ENCODE measurements around the gene MICU2. TPM values are rescaled to one million over a fixed set of nuclear protein-coding genes. Genes with fewer than 3 reads are reported as not detected.

MICU2 gene
- total RNA-seq, 2 experiments from 2014 or later: 28.0 to 30.5 TPM

DNA sequence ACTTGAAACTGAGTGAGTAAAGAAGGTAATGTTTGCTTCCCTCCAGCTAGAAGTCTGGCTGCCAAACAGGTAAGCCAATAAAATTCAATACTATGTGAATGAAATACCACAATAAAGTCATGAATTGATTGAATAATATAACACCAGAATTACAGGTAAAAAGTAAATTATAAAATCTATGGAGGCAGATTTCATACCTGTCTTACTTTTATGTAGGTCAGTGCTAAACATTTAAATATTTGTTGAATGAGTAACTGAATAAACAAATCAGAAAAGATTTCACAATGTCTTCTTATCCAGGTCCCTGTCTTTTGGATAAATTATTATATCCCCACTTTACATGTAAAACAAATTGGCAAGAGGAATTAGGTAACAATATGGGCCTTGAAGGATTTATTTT is 62.7 kb downstream of the MICU2 start:
- H3K9me3 Mint-ChIP-seq: no peaks in the 10 kb centered on the region
- ChIA-PET POLR2A (no interaction called here), CTCF (interaction anchor here (1.2 kb wide), 1 partner anchor 14 kb away, joined by 3 read pairs; no protein-coding TSS in a partner anchor)
- H3K36me3 Mint-ChIP-seq (ENCODE audit: low read depth): peaks cover 19% of the 10 kb centered on the region
- ATAC-seq (no peak), DNase-seq (no peak)
- no peak for TF ChIP-seq CTCF (IDR thresholded peaks at IDR 0.05)
- H3K27me3 Mint-ChIP-seq: no peaks in the 10 kb centered on the region
- H3K4me3 Mint-ChIP-seq: no peak overlapping the region
- H3K4me1 Mint-ChIP-seq (ENCODE audit: low read depth): peaks cover 39% of the 10 kb centered on the region
- intact Hi-C loops (cut with micrococcal nuclease): no loop called here
- H3K27ac Mint-ChIP-seq: no peak overlapping the region

DNA sequence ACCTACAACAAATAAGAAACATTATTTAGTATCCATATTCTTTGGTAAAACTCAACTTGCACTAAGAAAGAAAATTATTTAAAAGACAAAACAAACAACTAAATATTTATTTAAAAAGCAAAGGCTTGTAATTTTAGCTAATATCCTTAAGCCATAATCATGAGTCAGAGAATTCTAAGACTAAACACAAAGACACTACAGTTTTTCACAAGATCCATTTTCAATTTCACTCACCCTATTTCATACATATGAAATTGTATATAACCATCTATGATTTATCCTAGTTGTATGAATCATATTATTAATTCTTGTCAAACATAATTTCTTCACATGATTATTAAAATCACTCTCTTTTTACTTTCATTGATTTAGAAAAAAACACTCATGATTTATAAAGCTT is 64.3 kb downstream of the MICU2 start:
- Mint-ChIP-seq H3K4me3 (no peak overlapping the region), H3K36me3 (ENCODE audit: low read depth) (peaks cover 13% of the 10 kb centered on the region), H3K9me3 (no peaks in the 10 kb centered on the region), H3K27ac (no peak overlapping the region), H3K4me1 (ENCODE audit: low read depth) (peaks cover 31% of the 10 kb centered on the region), H3K27me3 (no peaks in the 10 kb centered on the region)
- TF ChIP-seq CTCF (IDR thresholded peaks at IDR 0.05): no peak
- ATAC-seq: no peak
- DNase-seq: no peak
- intact Hi-C loops (cut with micrococcal nuclease): no loop called here
- POLR2A ChIA-PET: interaction anchor here (0.7 kb wide), 1 partner anchor 242 kb away, joined by 3 read pairs; no protein-coding TSS in a partner anchor
- CTCF ChIA-PET: no interaction called here

GRCh38 chr13:21538753-21539152 is 65.2 kb downstream of the MICU2 start:
- ChIA-PET CTCF (no interaction called here), POLR2A (no interaction called here)
- H3K27me3 Mint-ChIP-seq: no peaks in the 10 kb centered on the region

DNA sequence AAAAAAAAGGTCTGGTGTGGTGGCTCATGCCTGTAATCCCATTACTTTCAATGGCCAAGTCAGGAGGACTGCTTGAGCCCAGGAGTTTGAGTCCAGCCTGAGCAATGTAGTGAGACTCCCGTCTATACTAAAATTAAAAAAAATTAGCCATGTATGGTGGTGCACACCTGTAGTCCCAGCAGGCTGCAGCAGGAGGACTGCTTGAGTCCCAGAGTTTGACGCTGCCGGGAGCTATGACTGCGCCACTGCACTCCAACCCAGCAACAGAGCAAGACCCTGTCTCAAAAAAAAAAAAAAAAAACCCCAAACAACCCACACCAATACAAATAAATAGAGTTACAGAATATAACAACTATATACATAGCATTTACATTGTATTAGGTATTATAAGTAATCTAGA is 65.7 kb downstream of the MICU2 start:
- Mint-ChIP-seq H3K4me1 (ENCODE audit: low read depth) (peaks cover 21% of the 10 kb centered on the region), H3K36me3 (ENCODE audit: low read depth) (peaks cover 8% of the 10 kb centered on the region), H3K9me3 (no peaks in the 10 kb centered on the region), H3K27ac (no peak overlapping the region), H3K27me3 (no peaks in the 10 kb centered on the region), H3K4me3 (no peak overlapping the region)
- intact Hi-C loops (cut with micrococcal nuclease): no loop called here
- DNase-seq: no peak
- ChIA-PET POLR2A (no interaction called here), CTCF (no interaction called here)
- TF ChIP-seq CTCF (IDR thresholded peaks at IDR 0.05): no peak
- ATAC-seq: no peak

More at GRCh38 chr13:21538753-21539152, 65.2 kb downstream of the MICU2 start:
- ATAC-seq (no peak), DNase-seq (no peak)
- Mint-ChIP-seq H3K4me3 (no peak overlapping the region), H3K27ac (no peak overlapping the region), H3K4me1 (ENCODE audit: low read depth) (peaks cover 26% of the 10 kb centered on the region), H3K9me3 (no peaks in the 10 kb centered on the region), H3K36me3 (ENCODE audit: low read depth) (peaks cover 8% of the 10 kb centered on the region)
- intact Hi-C loops (cut with micrococcal nuclease): no loop called here
- no peak for TF ChIP-seq CTCF (IDR thresholded peaks at IDR 0.05)

- peaks cover 16% of the 10 kb centered on the region for H3K4me1 Mint-ChIP-seq (ENCODE audit: low read depth)
- ChIA-PET CTCF (interaction anchor here (1.7 kb wide), 1 partner anchor 9 kb away, joined by 4 read pairs; no protein-coding TSS in a partner anchor), POLR2A (no interaction called here)
- DNase-seq (no peak), ATAC-seq (no peak)
- H3K9me3 Mint-ChIP-seq: no peaks in the 10 kb centered on the region
- H3K36me3 Mint-ChIP-seq (ENCODE audit: low read depth): peaks cover 10% of the 10 kb centered on the region
- intact Hi-C loops (cut with micrococcal nuclease): no loop called here
- no peak overlapping the region for H3K4me3 Mint-ChIP-seq
- no peak for TF ChIP-seq CTCF (IDR thresholded peaks at IDR 0.05)
- no peak overlapping the region for H3K27ac Mint-ChIP-seq
- no peaks in the 10 kb centered on the region for H3K27me3 Mint-ChIP-seq
Observed at GRCh38 chr13:21537105-21537504, 66.9 kb downstream of the MICU2 start.

Measured in activated CD8-positive, alpha-beta T cell treated with anti-CD3 and anti-CD28 coated beads for 36 hours (primary cell).